ENCODE results near the gene HTT.

HTT gene

DNA sequence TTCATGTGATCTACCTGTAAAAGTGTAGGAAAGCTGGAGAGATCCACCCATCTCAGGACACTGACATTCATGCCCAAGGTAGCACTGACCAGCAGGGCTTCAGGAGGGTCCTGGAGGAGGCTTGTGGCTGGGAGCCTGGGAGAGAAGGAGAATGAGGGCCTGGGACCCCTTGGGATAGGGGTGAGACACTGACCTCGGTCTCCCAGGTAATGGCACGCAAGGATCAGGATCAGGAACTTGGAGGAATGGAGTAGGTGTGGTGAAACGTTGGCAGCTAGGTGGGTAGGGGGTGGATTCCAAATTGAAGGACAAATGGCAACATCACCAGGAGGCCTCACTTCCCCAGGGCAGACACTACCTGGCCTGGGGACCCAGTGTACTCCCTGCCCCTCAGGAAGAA lies 206.0 kb downstream of the HTT start:
- no peak for DNase-seq

DNA sequence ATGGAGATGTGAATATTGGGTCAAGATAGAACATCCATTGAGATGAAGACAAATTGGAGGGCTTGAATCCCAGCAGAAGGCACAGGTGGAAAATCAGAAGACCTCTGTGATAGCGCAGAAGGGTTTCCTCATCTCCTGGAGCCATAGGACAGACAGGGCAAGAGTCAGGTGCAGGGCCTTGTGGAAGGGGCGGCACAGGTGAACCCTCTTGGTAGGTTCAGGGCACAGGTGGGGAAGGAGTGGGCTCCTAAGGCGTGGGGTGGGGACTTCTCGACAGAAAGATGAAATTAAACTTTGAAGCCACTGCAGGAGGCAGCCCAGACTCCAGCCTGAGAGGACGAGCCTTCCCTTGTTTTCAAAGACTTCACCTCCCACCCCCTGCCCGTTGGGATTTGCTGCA lies 209.0 kb downstream of the HTT start:
- DNase-seq, result no peak

DNA sequence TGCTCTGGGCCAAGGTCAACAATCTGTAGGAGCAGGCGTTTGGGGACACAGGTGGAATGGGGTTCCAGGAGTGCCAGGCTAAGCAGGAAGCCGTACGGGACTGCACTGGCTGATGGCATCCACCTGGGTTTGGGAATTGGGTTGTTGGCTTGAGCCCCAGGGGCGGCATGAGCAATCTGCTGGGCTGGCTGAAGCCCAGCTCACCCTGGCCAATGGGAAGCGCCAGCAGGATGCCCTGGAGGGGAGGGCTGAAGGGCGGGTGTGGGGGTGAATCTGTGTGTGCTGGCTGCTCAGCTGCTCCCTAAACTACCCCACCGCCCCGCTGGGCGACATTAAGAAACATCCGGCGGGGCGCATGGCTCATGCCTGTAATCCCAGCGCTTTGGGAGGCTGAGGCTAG lies 209.4 kb downstream of the HTT start:
- DNase-seq, result no peak

DNA sequence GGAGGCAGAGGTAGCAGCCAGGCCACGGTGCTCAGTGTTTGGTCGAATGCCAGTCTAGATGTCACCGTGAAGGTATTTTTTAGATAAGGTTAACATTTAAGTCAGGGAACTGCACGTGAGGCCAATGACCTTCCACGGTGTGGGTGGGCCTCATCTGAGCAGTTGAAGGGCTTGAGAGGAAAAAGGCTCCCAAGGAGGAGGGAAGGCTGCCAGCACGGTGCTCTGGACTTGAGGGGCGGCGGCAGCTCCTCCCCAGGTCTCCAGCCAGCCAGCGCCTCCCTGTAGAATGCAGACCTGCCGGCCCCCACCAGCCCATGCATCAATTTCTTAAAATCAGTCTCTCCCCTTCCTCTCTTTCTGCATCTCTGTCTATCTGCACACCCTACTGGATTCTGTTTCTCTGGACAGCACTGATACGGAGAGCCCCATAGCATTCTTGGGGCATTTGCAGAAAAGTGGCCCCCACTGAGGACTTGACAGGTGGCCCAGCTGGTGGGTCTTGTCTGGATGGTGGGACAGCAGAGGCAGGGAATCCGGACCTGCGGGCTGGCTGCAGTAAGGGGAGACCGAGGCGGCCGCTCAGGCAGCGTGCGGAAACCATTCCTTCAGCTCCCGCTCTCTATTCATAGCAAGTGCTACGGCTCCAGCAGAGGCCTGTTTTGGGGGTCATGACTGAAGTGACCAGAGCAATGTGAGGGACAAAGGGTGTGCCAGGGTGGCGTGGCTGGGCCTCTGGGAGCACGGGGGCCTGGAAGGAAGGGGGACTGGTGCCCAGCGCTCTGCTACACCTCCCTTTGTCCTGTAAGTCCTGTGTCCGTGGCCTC lies 210.5 kb downstream of the HTT start:
- no peak for DNase-seq

DNA sequence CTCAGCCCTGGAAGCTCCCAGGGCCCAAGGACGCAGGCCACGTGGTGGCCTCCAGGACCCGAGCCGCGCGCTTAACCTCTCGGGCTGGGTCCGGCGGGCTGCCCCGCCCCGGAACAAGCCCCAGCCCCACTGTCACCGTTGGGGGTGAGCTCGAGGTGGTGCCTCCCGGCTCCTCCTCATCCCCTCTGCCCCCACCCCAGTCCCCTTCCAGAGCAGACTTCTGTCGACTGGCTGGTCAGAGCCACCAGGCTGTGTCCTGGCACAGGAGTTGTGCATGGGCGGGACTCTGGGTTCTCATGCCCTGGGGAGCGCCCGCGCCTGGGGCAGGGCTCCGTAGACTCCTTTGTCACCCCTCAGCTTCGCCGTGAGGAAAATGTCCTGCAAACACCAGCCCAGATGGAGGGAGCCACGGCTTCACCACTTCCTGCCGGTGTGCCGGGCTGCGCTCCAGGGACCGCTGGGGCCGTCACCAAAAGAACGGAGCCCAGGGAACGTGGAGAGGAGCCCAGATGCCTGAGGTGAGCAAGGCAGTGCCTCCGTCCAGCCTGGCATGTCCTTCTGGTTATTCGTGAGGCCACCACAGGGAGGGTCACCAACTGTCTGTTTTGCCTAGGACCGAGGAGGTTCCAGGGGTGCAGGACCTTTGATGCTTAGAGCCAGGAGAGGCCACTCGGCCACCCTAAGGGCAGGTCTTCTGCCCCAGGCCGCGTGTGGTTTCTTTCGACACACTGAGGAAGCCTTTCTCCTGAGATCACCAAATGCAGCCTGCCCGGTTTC lies 211.3 kb downstream of the HTT start:
- no peak for DNase-seq

DNA sequence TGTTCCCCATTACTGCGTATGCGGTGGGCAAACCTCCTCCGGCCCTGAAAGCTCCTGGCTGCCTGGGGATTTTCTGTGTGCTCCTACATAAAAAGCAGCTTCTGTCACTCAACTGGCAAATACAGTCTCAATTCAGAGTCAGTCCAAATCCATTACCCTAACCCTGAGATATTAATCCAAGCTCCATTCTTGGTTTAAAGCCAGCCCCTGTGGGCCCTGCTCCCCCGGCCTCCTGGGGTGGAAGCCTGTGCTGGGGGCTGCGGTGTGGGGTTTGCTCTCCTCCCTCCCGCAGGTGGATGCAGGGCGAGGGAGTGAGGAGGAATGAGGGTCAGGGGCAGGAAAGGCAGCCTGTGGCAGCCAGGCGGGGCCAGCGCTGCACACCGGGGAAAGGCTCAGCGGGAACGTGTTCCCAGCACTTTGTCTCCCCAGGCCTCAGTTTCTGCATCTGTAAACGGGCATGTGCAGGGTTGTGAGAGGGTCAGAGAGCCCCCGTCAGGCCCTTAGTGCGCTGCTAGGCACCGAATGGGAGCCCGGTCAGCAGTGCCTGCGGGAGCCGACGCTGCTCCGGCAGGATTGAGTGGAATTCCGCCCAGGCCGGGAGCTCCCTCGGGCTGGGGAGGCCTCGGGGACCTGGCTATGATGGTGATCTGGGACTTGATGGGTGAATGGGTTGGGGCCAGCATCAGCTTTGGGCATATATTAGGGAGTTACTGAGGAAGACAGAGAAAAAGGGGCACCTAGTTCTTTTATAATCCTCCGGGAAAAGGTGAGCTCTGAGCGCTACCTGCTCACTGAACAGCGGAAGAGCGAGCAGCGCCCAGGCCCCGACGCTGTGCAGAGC lies 212.1 kb downstream of the HTT start:
- DNase-seq, result no peak

DNA sequence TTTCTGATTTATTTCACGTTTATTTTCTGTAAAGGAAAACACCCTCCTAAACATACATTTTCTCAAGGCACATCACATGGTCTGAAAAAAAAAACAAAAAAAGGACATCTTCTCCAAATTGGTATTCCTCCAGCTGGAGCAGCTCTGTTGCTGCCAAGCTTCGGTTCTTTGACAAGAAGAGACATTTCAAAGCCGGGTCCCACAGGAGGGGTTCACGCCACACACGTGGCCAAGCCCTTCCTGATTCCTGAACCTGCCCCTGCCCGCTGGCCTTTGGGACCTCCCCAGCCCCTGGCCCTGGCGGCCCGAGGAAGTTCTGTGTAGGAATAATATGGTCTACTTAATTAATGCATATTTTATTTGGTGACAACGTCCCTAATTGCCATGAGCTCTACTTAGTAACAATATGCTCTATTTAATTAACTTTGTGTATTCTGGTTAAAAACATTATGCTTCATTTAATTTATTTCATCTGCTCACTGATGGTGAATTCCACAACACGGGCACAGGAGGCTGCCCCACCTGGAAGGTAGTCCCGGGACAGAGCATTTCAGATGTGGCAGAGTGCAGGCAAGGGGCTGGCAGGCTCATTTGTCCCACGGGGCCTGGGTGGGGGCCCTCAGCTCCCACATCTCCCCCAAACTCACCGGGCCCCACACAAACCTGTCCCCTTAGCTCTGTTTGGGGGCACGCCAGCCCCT lies 212.9 kb downstream of the HTT start:
- no peak for DNase-seq

DNA sequence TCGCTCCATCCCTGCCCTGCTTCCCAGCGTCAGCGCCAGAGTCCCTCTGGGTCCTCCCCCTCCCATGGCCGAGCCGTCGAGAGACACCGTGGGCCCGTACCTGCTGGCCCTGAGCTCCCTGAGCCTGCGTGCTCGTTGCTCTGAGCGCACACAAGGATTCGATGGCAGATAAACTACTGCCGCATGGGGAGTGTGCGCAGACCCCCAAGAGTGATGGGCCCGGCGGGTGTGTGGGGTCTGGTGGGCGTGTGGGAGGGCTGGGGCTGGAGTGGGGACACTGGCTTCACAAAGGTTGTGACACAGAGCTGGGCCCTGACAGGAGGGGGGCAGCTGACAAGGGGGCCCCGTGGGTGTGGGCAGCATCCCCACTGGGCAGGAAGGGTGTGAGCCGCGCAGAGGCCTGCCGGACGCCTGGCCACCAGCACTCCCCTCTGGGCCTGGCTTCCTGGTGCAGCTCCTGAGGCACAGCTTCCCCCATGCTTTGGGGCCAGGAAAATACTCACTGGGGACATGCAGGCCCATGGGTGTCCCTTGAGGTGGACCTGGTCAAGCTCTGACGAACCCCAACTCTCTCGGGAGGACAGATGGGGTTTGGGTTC lies 213.6 kb downstream of the HTT start:
- no peak for DNase-seq

DNA sequence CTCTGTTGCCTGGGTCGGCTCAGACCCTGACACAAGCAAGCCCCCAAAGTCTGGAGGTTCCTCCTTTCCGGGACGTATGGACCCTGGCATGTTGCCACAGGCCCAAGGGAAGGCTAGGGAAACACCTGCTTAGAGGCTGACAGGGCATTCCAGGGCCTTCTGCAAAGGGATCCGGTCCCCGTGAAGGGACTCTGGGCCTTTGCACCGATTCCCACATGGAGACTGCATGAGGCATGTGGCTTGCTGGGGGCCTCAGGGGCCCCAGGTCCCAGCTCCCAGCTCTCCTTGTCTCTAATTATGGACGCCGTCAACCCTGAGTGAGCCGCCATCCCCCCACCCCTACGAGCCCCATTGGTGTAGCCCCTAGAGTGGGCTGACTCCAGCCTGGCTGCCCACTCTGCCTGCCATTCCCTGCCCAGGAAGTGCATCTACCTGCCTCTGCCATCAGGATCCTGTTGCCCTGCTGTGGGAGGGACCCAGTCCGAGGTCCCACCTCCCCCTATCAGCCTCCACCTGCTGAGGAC lies 214.2 kb downstream of the HTT start:
- DNase-seq, result no peak

DNA sequence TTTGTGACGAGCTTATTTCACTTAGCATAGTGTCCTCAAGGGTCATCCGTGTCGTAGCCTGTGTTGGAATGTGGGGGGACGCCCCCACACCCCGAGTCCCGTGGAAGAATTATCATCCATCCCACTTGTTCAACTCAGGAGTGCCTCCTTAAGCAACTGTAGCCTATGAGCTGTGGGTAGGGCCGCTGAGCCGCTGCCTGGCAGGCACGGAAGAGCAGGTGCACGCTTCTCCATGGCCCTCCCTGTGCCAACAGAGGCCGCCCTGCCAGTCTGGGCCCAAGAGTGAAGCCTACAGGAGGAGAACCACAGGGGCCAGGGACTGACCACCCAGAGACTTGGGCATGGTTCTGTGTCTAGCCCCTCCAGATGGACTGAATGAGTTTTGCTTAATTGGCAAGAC lies 216.0 kb downstream of the HTT start:
- DNase-seq, result no peak

DNA sequence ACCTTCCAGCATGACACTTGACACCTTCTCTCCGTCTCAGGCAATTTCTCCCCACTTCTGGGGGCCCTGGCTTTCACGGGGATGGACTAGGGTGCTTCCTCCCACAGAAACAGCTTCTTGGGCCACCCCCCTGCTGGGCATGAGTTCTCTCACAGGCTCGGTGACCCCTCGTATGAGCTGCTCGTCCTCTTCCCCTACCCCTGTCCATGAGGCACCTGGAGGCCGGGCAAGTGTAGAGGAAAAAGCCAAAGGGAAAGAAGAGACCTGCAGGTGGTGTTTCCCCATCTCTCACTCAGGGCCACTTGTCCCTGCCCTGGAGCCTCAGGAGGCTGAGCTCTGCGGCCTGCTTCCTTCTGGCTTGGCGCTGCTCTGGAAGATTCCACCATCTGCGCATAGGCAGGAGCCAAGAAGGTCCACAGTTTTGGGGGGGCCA lies 216.4 kb downstream of the HTT start:
- no peak for DNase-seq

DNA sequence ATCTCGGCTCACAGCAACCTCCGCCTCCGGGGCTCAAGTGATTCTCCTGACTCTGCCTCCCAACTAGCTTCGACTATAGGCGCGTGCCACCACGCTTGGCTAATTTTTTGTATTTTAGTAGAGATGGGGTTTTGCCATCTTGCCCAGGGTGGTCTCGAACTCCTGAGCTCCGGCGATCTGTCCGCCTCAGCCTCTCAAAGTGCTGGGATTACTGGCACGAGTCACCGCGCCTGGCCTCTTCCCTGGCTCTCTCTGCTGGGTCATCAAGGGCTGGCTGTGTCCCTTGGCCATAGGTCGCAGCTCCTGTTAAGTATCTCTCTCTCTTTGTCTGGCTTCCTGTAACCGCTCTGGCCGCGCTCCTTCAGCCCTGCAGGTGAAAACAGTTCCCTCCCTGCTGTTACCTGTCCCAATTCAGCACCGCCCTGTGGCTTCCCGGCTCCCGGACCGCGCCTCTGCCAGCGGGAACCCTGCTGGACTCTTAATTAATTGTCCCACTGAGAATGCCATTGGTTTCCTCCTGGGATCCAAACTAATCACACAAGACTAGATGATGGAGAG lies 217.0 kb downstream of the HTT start:
- DNase-seq, result no peak

DNA sequence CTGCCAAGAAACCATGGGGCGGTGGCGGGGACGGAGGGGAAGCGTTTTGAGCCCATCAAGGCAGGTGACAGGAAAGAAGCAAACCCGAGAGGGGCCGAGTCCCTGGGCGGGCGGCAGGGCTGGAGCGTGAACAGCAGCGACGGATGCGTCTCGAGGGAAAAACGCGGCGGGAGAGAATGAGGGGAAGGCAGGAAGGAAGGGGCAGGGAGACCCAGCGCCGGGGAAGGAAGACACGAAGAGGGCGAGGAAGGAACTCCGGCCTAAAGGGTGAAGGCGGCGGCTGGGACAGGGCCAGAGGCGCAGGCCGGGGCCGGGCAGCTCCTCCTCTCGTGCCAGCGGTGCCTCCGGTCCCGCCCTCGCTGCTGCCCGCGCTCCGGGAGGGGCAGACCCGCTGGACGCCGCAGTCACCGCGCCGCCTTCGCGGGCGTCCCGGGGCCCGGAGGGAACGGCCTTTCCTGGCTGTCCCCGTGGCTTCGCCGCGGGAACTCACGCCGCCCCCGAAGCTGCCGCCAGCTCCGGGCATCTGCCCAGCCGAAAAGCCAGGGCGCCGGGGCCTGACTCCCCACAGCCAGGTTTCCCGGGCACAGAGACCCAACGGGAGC lies 217.6 kb downstream of the HTT start:
- peak; percentile 31 for DNase-seq

DNA sequence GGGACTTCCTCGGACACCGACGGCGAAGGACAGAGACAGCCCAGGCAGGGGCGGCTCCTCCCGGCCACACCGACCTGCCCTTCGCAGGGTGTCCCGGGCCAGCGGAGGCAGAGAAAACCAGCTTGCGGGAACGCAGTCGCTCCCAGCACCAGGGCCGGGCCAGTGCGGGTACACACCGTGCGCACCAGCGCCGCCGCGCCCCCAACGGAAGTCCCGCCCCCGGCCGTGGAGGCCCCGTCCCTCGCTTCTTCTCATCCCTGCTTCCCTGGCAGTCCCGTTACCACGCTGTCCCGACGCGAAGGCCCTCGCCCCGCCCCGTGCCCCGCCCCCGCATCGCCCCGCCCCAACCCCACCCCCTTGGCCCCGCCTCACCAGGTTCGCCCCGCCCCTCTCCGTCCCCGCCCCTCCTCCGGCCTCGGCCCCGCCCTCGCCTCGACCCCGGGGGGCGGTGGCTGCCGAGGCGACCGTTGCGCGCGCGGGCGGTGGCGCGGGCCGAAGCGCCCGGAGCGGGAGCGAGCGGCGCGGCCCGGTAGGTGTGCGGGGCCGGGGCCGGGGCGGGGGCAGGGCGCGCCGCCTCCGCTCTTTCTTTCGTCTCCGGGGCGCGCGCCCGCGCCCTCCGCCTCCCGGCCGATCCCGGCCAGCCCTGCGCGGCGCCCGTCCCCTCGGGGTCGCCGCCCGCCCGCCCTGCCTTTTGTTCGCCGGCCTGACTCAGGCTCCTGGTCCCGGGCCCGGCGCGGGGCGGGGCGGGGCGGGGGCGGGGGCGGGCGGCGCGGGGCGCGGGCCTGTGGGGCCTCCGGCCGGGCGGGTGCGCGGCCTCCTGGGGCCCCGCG lies 218.3 kb downstream of the HTT start, which contains the start of gene RGS12:
Gene RGS12 (plus strand): TSS at position 451 of the 830 bp plus-strand sequence. CDS start 23,150 bp downstream, outside the sequence.
- DNase-seq, result peak; percentile 61

All from NCI-H1105 treated with DMSO at 0.1 percent for 48 hours (cell line).